HG02970 (cell line): ENCODE results near the gene PGAP6.
"Not testable (repeated sequence)": the region's sequence is repeated elsewhere in the genome, so short reads cannot be mapped to it uniquely, and the experiment has no call there.

Experiments used
- ATAC-seq: cut with Tn5 transposase; IDR thresholded peaks from one replicate; pipeline ENCODE4 v1.9.1; 2021; ENCODE audit warnings: mild to moderate bottlenecking, moderate library complexity, moderate number of reproducible peaks; ENCODE audit not compliant: unreplicated experiment, low FRiP score

PGAP6 gene

GRCh38 chr16:381789-382717 lies at the start of gene PGAP6:
PGAP6 (minus strand) TSS chr16:381978; CDS start chr16:381821, 157 bp downstream.
- peak; percentile 65 for ATAC-seq

- ATAC-seq: no peak
These were observed 49.1 kb upstream of the PGAP6 start for GRCh38 chr16:430904-431303.

GRCh38 chr16:427250-427649 lies 45.5 kb upstream of the PGAP6 start:
- ATAC-seq: no peak

- no peak for ATAC-seq
These were observed 45.1 kb upstream of the PGAP6 start for GRCh38 chr16:426906-427249.

GRCh38 chr16:426115-426905 lies 44.5 kb upstream of the PGAP6 start:
- peak; percentile 13 for ATAC-seq

GRCh38 chr16:425740-426114 lies 43.9 kb upstream of the PGAP6 start:
- ATAC-seq: peak; percentile 34

- ATAC-seq: peak; percentile 79
These were observed 43.4 kb upstream of the PGAP6 start, which contains the start of gene RAB11FIP3 for GRCh38 chr16:425082-425718. RAB11FIP3 (plus strand) TSS chr16:425649; CDS start chr16:426007, 358 bp downstream.

GRCh38 chr16:424623-425081 lies 42.9 kb upstream of the PGAP6 start:
- no peak for ATAC-seq

- ATAC-seq: no peak
These were observed 42.4 kb upstream of the PGAP6 start for GRCh38 chr16:424033-424622.

- ATAC-seq: not testable (repeated sequence)
These were observed 40.4 kb upstream of the PGAP6 start for GRCh38 chr16:422179-422578.

GRCh38 chr16:415170-415498 lies 33.4 kb upstream of the PGAP6 start:
- ATAC-seq: not testable (repeated sequence)

- no peak for ATAC-seq
These were observed 32.8 kb upstream of the PGAP6 start for GRCh38 chr16:414395-415169.

- no peak for ATAC-seq
These were observed 29.9 kb upstream of the PGAP6 start for GRCh38 chr16:411576-412265.

GRCh38 chr16:410516-411178 lies 28.9 kb upstream of the PGAP6 start:
- ATAC-seq: no peak

- ATAC-seq: no peak
These were observed 25.5 kb upstream of the PGAP6 start for GRCh38 chr16:407253-407652.

GRCh38 chr16:405548-406506 lies 24.0 kb upstream of the PGAP6 start:
- ATAC-seq: no peak

- no peak for ATAC-seq
These were observed 23.3 kb upstream of the PGAP6 start for GRCh38 chr16:404971-405486.
